ENCODE results near the gene OPTC.

DNA sequence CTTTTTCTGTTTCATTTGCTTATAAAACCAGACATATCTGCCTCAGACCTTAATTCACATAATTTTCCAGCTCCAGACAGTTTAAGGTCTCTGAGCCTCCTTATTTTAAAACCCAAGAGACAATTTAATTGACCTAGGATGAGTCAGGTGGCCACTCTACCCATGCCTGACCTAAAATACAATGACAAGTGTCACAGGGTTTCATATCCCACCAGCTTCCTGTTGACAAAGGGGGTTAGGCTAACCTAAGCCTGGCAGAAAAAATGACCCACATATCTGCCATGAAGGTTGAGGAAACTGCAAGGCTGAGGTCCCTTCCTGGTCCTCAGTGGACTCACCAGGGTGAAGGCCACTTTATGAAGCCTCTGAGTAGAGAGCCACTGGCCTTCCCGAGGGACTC lies 52.3 kb downstream of the OPTC start:
- TF ChIP-seq, protein P1, sequence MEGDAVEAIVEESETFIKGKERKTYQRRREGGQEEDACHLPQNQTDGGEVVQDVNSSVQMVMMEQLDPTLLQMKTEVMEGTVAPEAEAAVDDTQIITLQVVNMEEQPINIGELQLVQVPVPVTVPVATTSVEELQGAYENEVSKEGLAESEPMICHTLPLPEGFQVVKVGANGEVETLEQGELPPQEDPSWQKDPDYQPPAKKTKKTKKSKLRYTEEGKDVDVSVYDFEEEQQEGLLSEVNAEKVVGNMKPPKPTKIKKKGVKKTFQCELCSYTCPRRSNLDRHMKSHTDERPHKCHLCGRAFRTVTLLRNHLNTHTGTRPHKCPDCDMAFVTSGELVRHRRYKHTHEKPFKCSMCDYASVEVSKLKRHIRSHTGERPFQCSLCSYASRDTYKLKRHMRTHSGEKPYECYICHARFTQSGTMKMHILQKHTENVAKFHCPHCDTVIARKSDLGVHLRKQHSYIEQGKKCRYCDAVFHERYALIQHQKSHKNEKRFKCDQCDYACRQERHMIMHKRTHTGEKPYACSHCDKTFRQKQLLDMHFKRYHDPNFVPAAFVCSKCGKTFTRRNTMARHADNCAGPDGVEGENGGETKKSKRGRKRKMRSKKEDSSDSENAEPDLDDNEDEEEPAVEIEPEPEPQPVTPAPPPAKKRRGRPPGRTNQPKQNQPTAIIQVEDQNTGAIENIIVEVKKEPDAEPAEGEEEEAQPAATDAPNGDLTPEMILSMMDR (IDR thresholded peaks at IDR 0.05): no peak
- no peak for TF ChIP-seq POLR2A (IDR thresholded peaks at IDR 0.05)
- no peak for TF ChIP-seq POLR2AphosphoS5 (IDR thresholded peaks at IDR 0.05)
- no peak for TF ChIP-seq EP300 (IDR thresholded peaks at IDR 0.05)

Measured in sigmoid colon (tissue), 4 donors.